Fibroblast of villous mesenchyme (primary cell): ENCODE measurements around the gene SDHAF3. TPM values are rescaled to one million over a fixed set of nuclear protein-coding genes. Genes with fewer than 3 reads are reported as not detected.
A peak's percentile ranks its signal among the peaks of the same experiment; 100 is the strongest.
"Not testable (repeated sequence)": the region's sequence is repeated elsewhere in the genome, so short reads cannot be mapped to it uniquely, and the experiment has no call there.

ENCODE experiments used
- DNase-seq: peaks from one replicate; pipeline ENCODE4 v3.0.0-alpha.2; 2010; ENCODE audit warnings: low read depth
- H3K4me3 ChIP-seq: 2 replicates; pipeline ENCODE4 v1.5.1; 2011; ENCODE audit warnings: low read depth, mild to moderate bottlenecking, low read length
- CTCF ChIP-seq: IDR thresholded peaks from 2 replicates; pipeline ENCODE4 v1.5.1; 2012; ENCODE audit warnings: low read depth, mild to moderate bottlenecking, low read length; ENCODE audit not compliant: insufficient read depth
- total RNA-seq: library from RNA; depleted of rRNA; stranded (reverse); fragments of >200 nt; gene quantifications from 2 replicates; pipeline ENCODE4 v1.2.3, GENCODE V29; 2012

Gene SDHAF3
- 10.4 and 11.3 TPM in 2 replicates for total RNA-seq

- no peak for TF ChIP-seq CTCF
- DNase-seq, result peak; percentile 99
- peak within 1 kb of the TSS; percentile 90 for H3K4me3 ChIP-seq
Measured at GRCh38 chr7:97117372-97118188, at the start of gene SDHAF3. Gene SDHAF3 (plus strand): TSS chr7:97117698. CDS start chr7:97117724, 26 bp downstream.

- not testable (repeated sequence) for H3K4me3 ChIP-seq, DNase-seq
Measured at GRCh38 chr7:97072025-97072424, 45.5 kb upstream of the SDHAF3 start.

GRCh38 chr7:97075928-97076327, 41.6 kb upstream of the SDHAF3 start:
- H3K4me3 ChIP-seq, result no peak overlapping the region
- DNase-seq, result no peak
- no peak for TF ChIP-seq CTCF

- no peak for DNase-seq
- no peak for TF ChIP-seq CTCF
- no peak overlapping the region for H3K4me3 ChIP-seq
Measured at GRCh38 chr7:97078023-97078969, 39.2 kb upstream of the SDHAF3 start.

- no peak for TF ChIP-seq CTCF
- H3K4me3 ChIP-seq, result no peak overlapping the region
- no peak for DNase-seq
Measured at GRCh38 chr7:97079300-97079699, 38.2 kb upstream of the SDHAF3 start.

- no peak for DNase-seq
- no peak overlapping the region for H3K4me3 ChIP-seq
- no peak for TF ChIP-seq CTCF
Measured at GRCh38 chr7:97081521-97082300, 35.8 kb upstream of the SDHAF3 start.
